HepG2 (cell line): Measurements from ENCODE around the gene CACNG4. TPM values are rescaled to one million over a fixed set of nuclear protein-coding genes. Genes with fewer than 3 reads are reported as not detected.

Experiments used
- ATAC-seq: fragments of 200-7000 bp; cut with Tn5 transposase; 3 replicates; pipeline ENCODE4 v1.9.1; 2020; ENCODE audit warnings: mild to moderate bottlenecking, moderate library complexity
- BruUV-seq: library from RNA; stranded (reverse); fragments of 400-500 nt; replicated peaks from 2 replicates; lab custom pipeline; 2021; lab: Mats Ljungman, UMichigan
- CTCF ChIA-PET: fragments of 300-600 bp; formaldehyde crosslinking; extraction: SDS; loops from one replicate; lab custom pipeline; 2021; ENCODE audit warnings: low total read pairs, inconsistent platforms, low intra/inter-chr PET ratio; lab: Yijun Ruan, JAX
- POLR2A ChIA-PET: fragments of 350-600 bp; sonication (Branson Sonifier 250); formaldehyde crosslinking; loops from one replicate; lab custom pipeline; 2020; ENCODE audit warnings: antibody characterized with exemption, inconsistent platforms; lab: Yijun Ruan, JAX
- DNase-seq: peaks from one replicate; pipeline ENCODE4 v3.0.0-alpha.2; 2015; ENCODE audit warnings: low spot score
- FAIRE-seq: peaks from 3 replicates; lab custom pipeline; 2011; peaks lifted over from hg19 to GRCh38; lab: Jason Lieb, UNC
- H2AFZ ChIP-seq: one replicate; pipeline ENCODE4 v1.6.1; 2011; ENCODE audit warnings: low read length, inconsistent platforms
- H3K27ac ChIP-seq: fragments of 300-600 bp; 3 replicates; pipeline ENCODE4 v1.8.0; 2011; ENCODE audit warnings: mixed run types, mild to moderate bottlenecking, mixed read lengths, low read length, inconsistent platforms; ENCODE audit not compliant: insufficient read depth; ENCODE audit errors: extremely low read length
- H3K27me3 ChIP-seq, 2 experiments: fragments of 200-600 bp in 1 of 2; 2 replicates in 1 of 2; 3 replicates in 1 of 2; pipeline versions ENCODE4 v1.6.0 to v1.8.0; 2011; ENCODE audit warnings: low read length in 2 of 2, mild to moderate bottlenecking in 2 of 2, moderate library complexity in 2 of 2, inconsistent platforms in 1 of 2; ENCODE audit not compliant: insufficient read depth in 2 of 2, control insufficient read depth in 1 of 2
- H3K36me3 ChIP-seq, 2 experiments: fragments of 200-600 bp in 1 of 2; replicated peaks in 1 of 2; 2 replicates in 1 of 2; 3 replicates in 1 of 2; pipeline versions ENCODE4 v1.5.1 to v1.8.0; 2011; ENCODE audit warnings: low read length in 2 of 2, inconsistent platforms in 1 of 2; ENCODE audit not compliant: insufficient read depth in 2 of 2, control insufficient read depth in 1 of 2
- H3K4me1 ChIP-seq: 2 replicates; pipeline ENCODE4 v1.5.1; 2012; ENCODE audit warnings: low read length, inconsistent platforms; ENCODE audit not compliant: insufficient read depth
- H3K4me2 ChIP-seq: 2 replicates; pipeline ENCODE4 v1.6.0; 2011; ENCODE audit warnings: low read depth, low read length, inconsistent platforms
- H3K4me3 ChIP-seq, 3 experiments: fragments of 200-600 bp in 1 of 3; sonication (generic), shearing (Covaris generic) in 1 of 3; replicated peaks in 1 of 3; 2 replicates each; pipeline ENCODE4 v1.5.1; 2011 to 2016; ENCODE audit warnings: low read length in 3 of 3, inconsistent platforms in 2 of 3, low read depth in 2 of 3, mild to moderate bottlenecking in 2 of 3, control low read depth in 1 of 3, mixed read lengths in 1 of 3; ENCODE audit not compliant: insufficient read depth in 1 of 3
- H3K79me2 ChIP-seq: one replicate; pipeline ENCODE4 v1.6.1; 2011; ENCODE audit warnings: low read length, inconsistent platforms; ENCODE audit not compliant: insufficient read depth
- H3K9ac ChIP-seq: 2 replicates; pipeline ENCODE4 v1.6.0; 2011; ENCODE audit warnings: mild to moderate bottlenecking, low read depth, low read length, inconsistent platforms; ENCODE audit not compliant: insufficient read depth
- H3K9me3 ChIP-seq: 2 replicates; pipeline ENCODE4 v1.5.1; 2012; ENCODE audit warnings: mild to moderate bottlenecking, low read length
- H4K20me1 ChIP-seq: 2 replicates; pipeline ENCODE4 v1.6.0; 2011; ENCODE audit warnings: inconsistent platforms, mild to moderate bottlenecking, low read length, moderate library complexity; ENCODE audit not compliant: insufficient read depth
- CREB1 ChIP-seq, 2 experiments: fragments of 450-650 bp in 1 of 2; IDR thresholded peaks; 2 replicates each; pipeline ENCODE4 v1.6.1; 2016 to 2017; ENCODE audit warnings: control low read depth in 1 of 2, mild to moderate bottlenecking in 1 of 2, missing compliant biosample characterization in 1 of 2, missing genetic modification characterization in 1 of 2
- GFI1 ChIP-seq: sonication (generic); formaldehyde crosslinking; IDR thresholded peaks from 2 replicates; pipeline ENCODE4 v1.5.0; 2020; ENCODE audit warnings: missing genetic modification reagents, mild to moderate bottlenecking, borderline replicate concordance
- GPBP1L1 ChIP-seq: sonication (generic); formaldehyde crosslinking; IDR thresholded peaks from 2 replicates; pipeline ENCODE4 v1.5.0; 2020; ENCODE audit warnings: mild to moderate bottlenecking, missing genetic modification reagents
- LCORL ChIP-seq, 2 experiments: fragments of 450-650 bp in 1 of 2; sonication (generic) in 1 of 2; formaldehyde crosslinking in 1 of 2; IDR thresholded peaks; 2 replicates each; pipeline versions ENCODE4 v1.5.0 to v1.6.1; 2017 to 2020; ENCODE audit warnings: antibody characterized with exemption in 1 of 2, missing genetic modification reagents in 1 of 2
- NFYC ChIP-seq: IDR thresholded peaks from 2 replicates; pipeline ENCODE4 v1.6.1; 2016; ENCODE audit warnings: missing genetic modification reagents, missing compliant biosample characterization
- NPAS2 ChIP-seq: sonication (generic); formaldehyde crosslinking; IDR thresholded peaks from 2 replicates; pipeline ENCODE4 v1.8.0; 2022; ENCODE audit warnings: mild to moderate bottlenecking, missing genetic modification reagents, borderline replicate concordance
- PHF8 ChIP-seq: sonication (generic); formaldehyde crosslinking; IDR thresholded peaks from 2 replicates; pipeline ENCODE4 v1.5.0; 2020; ENCODE audit warnings: missing genetic modification reagents
- RAD21 ChIP-seq: fragments of 450-650 bp; formaldehyde crosslinking; IDR thresholded peaks from 2 replicates; pipeline ENCODE4 v1.5.0; 2020; ENCODE audit warnings: mild to moderate bottlenecking
- SMC3 ChIP-seq: IDR thresholded peaks from 2 replicates; pipeline ENCODE4 v1.6.1; 2011; ENCODE audit warnings: low read length, improper control_type of control experiment
- SOX6 ChIP-seq, 2 experiments: fragments of 450-650 bp in 1 of 2; sonication (generic) in 1 of 2; formaldehyde crosslinking in 1 of 2; IDR thresholded peaks; 2 replicates each; pipeline versions ENCODE4 v1.4.0 to v1.6.1; 2017 to 2020; ENCODE audit warnings: antibody characterized with exemption in 1 of 2, mild to moderate bottlenecking in 1 of 2, missing genetic modification reagents in 1 of 2
- SRF ChIP-seq: IDR thresholded peaks from 2 replicates; pipeline ENCODE4 v1.6.1; 2011; ENCODE audit warnings: mild to moderate bottlenecking, low read depth, low read length, moderate library complexity
- STAG1 ChIP-seq: sonication (generic); formaldehyde crosslinking; IDR thresholded peaks from 2 replicates; pipeline ENCODE4 v1.4.0; 2020; ENCODE audit warnings: missing genetic modification reagents
- U2AF1 ChIP-seq: fragments of 200-400 bp; formaldehyde crosslinking; optimal IDR thresholded peaks from 2 replicates; pipeline ENCODE3; 2017; ENCODE audit warnings: mild to moderate bottlenecking, low read depth, low read length
- ZNF292 ChIP-seq: sonication (generic); formaldehyde crosslinking; IDR thresholded peaks from 2 replicates; pipeline ENCODE4 v1.8.1; 2022; ENCODE audit warnings: mild to moderate bottlenecking, low read depth, missing genetic modification reagents, borderline replicate concordance
- ZSCAN5A ChIP-seq: sonication (generic); formaldehyde crosslinking; IDR thresholded peaks from 2 replicates; pipeline ENCODE4 v1.8.0; 2022; ENCODE audit warnings: mild to moderate bottlenecking, missing genetic modification reagents, borderline replicate concordance
- WGBS: methylation state at CpG from one replicate; pipeline ENCODE4 v1.1.6; 2017; ENCODE audit warnings: low lambda C conversion rate; 5-methylcytosine and 5-hydroxymethylcytosine counted together
- in situ Hi-C: cut with HindIII; loops from 2 replicates; pipeline ENCODE4 v1.10.0; 2017; ENCODE audit warnings: low pct_unique_long_range_greater_than_20kb; ENCODE audit not compliant: extremely low pct_ligation_motif_present
- intact Hi-C: fragments of 100-400 bp; cut with micrococcal nuclease; formaldehyde crosslinking; loops from one replicate; pipeline ENCODE4 v1.10.0; 2022; ENCODE audit not compliant: unreplicated experiment
- polyA plus RNA-seq, 8 experiments: library from polyadenylated mRNA; depleted of rRNA in 3 of 8; stranded (reverse) in 7 of 8; unstranded in 1 of 8; fragments of >200 nt; fragmentation: Illumina TruSeq in 4 of 8; extraction: Trizol in 4 of 8; gene quantifications; 2 replicates each; pipeline versions ENCODE4 v1.2.1 to v1.2.3, GENCODE V29; 2011 to 2016; ENCODE audit warnings: low read depth in 4 of 8, missing spikeins in 1 of 8, mixed read lengths in 1 of 8; ENCODE audit not compliant: insufficient read depth in 1 of 8
- total RNA-seq, 5 experiments: library from RNA; depleted of rRNA; stranded (reverse); fragments of >200 nt; fragmentation: Illumina TruSeq; extraction: Trizol; gene quantifications; 2 replicates each; pipeline ENCODE4 v1.2.3, GENCODE V29; 2016; ENCODE audit warnings: low read depth in 1 of 5
- TF ChIP-seq, protein P1 (sequence below): sonication (generic); formaldehyde crosslinking; IDR thresholded peaks from 2 replicates; pipeline ENCODE4 v1.5.0; 2020; ENCODE audit warnings: mild to moderate bottlenecking, missing genetic modification reagents, moderate library complexity
- TF ChIP-seq, protein P2 (sequence below): IDR thresholded peaks from 2 replicates; pipeline ENCODE4 v1.6.1; 2016; ENCODE audit warnings: mild to moderate bottlenecking

The CACNG4 gene
- total and polyA plus RNA-seq, 2 of the 13 experiments (the other 11 are each of a cell fraction or from before 2014, with no cell fraction given): 0.09 TPM

DNA sequence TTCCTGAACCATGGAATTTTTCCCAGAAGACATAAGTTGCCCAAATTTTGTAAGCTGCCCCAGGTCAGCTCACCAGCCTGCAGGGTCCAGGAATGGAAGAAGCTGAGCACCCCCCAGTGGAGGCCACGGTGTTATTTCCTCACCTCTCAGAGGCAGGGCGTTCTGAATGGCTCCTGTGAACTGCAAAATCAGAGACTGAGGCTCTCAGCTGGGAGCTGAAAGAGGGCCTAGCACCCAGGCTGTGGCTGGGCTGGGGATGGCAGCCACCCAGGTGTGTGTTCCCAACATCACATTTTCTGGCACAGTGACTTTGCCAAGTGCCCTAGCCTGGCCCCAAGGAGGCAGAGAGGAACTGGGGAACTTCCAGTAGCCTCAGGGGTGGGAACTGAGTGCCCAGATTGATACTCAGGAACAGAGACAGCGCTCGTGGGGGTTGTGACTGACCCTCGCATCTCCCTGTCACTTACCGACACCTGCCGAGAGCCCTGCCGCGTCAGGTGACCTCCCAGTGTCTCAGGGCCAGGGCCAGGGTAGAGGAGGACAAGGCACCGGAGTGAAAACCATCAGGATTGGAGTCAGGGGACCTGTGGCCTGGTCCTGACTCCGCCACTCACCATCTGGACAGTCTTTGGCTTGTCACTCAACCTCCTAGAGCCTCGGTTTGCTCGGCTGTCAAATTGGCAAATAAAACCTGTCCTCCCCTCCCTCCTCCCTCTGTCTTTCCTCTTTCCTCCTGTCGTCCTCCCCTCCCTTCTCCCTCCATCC is 11.3 kb downstream of the CACNG4 start (continued):
- TF ChIP-seq LCORL (IDR thresholded peaks at IDR 0.05) (no peak), LCORL (CRISPR knock-in tag; IDR thresholded peaks at IDR 0.05) (0 out of 2 replicates have a peak, but pooled peaks have one; percentile 19), PHF8 (CRISPR knock-in tag) (no peak), SOX6 (IDR thresholded peaks at IDR 0.05) (no peak), SOX6 (CRISPR knock-in tag; IDR thresholded peaks at IDR 0.05) (no peak), SMC3 (peak; percentile 66), NPAS2 (CRISPR knock-in tag) (no peak), RAD21 (CRISPR knock-in tag) (peak; percentile 80), STAG1 (CRISPR knock-in tag) (peak; percentile 85), ZNF292 (CRISPR knock-in tag) (no peak)
- TF ChIP-seq, protein P1, sequence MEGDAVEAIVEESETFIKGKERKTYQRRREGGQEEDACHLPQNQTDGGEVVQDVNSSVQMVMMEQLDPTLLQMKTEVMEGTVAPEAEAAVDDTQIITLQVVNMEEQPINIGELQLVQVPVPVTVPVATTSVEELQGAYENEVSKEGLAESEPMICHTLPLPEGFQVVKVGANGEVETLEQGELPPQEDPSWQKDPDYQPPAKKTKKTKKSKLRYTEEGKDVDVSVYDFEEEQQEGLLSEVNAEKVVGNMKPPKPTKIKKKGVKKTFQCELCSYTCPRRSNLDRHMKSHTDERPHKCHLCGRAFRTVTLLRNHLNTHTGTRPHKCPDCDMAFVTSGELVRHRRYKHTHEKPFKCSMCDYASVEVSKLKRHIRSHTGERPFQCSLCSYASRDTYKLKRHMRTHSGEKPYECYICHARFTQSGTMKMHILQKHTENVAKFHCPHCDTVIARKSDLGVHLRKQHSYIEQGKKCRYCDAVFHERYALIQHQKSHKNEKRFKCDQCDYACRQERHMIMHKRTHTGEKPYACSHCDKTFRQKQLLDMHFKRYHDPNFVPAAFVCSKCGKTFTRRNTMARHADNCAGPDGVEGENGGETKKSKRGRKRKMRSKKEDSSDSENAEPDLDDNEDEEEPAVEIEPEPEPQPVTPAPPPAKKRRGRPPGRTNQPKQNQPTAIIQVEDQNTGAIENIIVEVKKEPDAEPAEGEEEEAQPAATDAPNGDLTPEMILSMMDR (CRISPR knock-in tag): peak; percentile 80

DNA sequence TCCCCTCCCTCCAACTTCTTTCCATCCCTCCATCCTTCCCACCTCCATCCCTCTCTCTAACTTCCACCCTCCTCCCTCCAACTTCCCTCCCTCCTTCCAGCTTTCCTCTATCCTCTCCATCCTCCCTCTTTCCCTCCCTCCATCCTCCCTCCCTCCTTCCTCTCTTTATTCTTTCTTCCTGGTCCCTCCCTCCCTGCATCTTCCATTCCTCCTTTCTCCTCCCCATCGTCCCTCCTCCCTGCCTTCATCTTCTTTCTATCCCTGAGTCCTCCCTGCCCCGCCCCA is 11.8 kb downstream of the CACNG4 start:
- Histone ChIP-seq H3K36me3 (no peaks in the 10 kb centered on the region), H3K4me2 (no peak overlapping the region), H3K27ac (no peak overlapping the region), H3K4me3 (no peak overlapping the region), H3K9ac (no peak overlapping the region), H3K9me3 (no peaks in the 10 kb centered on the region), H4K20me1 (no peaks in the 10 kb centered on the region), H2AFZ (no peak overlapping the region), H3K4me1 (no peaks in the 10 kb centered on the region), H3K27me3 (peaks cover 7 to 67% of the 10 kb centered on the region in 2 experiments; a peak in 4 of 5 replicates), H3K79me2 (no peaks in the 10 kb centered on the region)
- ChIA-PET CTCF (interaction anchor here (1.8 kb wide), 1 partner anchor 61 kb away, joined by 9 read pairs; no protein-coding TSS in a partner anchor), POLR2A (no interaction called here)
- no peak for ATAC-seq
- in situ Hi-C loops (no loop called here), intact Hi-C loops (loop anchor here (5.0 kb wide), 1 partner anchor 249 kb away; no protein-coding TSS in a partner anchor)
- WGBS: 16% methylated on average over 2 of the region's 2 CpGs
- no peak for FAIRE-seq
- DNase-seq: no peak
- no TSS peak for BruUV-seq
- no peak for TF ChIP-seq NFYC
- no peak for TF ChIP-seq GPBP1L1 (CRISPR knock-in tag)
- TF ChIP-seq U2AF1: no peak
- no peak for TF ChIP-seq SRF
- TF ChIP-seq ZSCAN5A (CRISPR knock-in tag): no peak
- TF ChIP-seq CREB1 (IDR thresholded peaks at IDR 0.05): no peak
- no peak for TF ChIP-seq CREB1 (CRISPR knock-in tag; IDR thresholded peaks at IDR 0.05)
- no peak for TF ChIP-seq GFI1 (CRISPR knock-in tag)
- TF ChIP-seq, protein P2, sequence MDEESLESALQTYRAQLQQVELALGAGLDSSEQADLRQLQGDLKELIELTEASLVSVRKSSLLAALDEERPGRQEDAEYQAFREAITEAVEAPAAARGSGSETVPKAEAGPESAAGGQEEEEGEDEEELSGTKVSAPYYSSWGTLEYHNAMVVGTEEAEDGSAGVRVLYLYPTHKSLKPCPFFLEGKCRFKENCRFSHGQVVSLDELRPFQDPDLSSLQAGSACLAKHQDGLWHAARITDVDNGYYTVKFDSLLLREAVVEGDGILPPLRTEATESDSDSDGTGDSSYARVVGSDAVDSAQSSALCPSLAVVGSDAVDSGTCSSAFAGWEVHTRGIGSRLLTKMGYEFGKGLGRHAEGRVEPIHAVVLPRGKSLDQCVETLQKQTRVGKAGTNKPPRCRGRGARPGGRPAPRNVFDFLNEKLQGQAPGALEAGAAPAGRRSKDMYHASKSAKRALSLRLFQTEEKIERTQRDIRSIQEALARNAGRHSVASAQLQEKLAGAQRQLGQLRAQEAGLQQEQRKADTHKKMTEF (CRISPR knock-in tag): no peak
